HG02571 (cell line): ENCODE results near the gene COA6.

Source experiments
- ATAC-seq: cut with Tn5 transposase; IDR thresholded peaks from one replicate; pipeline ENCODE4 v1.9.1; 2021; ENCODE audit warnings: mild to moderate bottlenecking, moderate library complexity; ENCODE audit not compliant: unreplicated experiment

COA6 gene

GRCh38 chr1:234408757-234409156, 35.5 kb downstream of the COA6 start:
- no peak for ATAC-seq

GRCh38 chr1:234409328-234409727, 36.1 kb downstream of the COA6 start:
- no peak for ATAC-seq

- ATAC-seq, result no peak
Measured at GRCh38 chr1:234412830-234413229, 39.6 kb downstream of the COA6 start.

- ATAC-seq, result no peak
Measured at GRCh38 chr1:234413485-234413884, 40.2 kb downstream of the COA6 start.

- no peak for ATAC-seq
Measured at GRCh38 chr1:234413990-234414389, 40.7 kb downstream of the COA6 start.

GRCh38 chr1:234427950-234428646, 54.8 kb downstream of the COA6 start:
- no peak for ATAC-seq

GRCh38 chr1:234429434-234429806, 56.2 kb downstream of the COA6 start:
- ATAC-seq, result no peak

- no peak for ATAC-seq
Measured at GRCh38 chr1:234430691-234431090, 57.4 kb downstream of the COA6 start.

- ATAC-seq, result no peak
Measured at GRCh38 chr1:234431255-234431654, 58.0 kb downstream of the COA6 start.

GRCh38 chr1:234433563-234434285, 60.5 kb downstream of the COA6 start:
- peak; percentile 75 for ATAC-seq
